C4-2B (cell line): Measurements from ENCODE around the gene ECT2L.

Experiments
- CTCF ChIP-seq: fragments of 450-650 bp; conservative IDR thresholded peaks from 2 replicates; pipeline ENCODE4 v1.5.1; 2017; ENCODE audit warnings: mild to moderate bottlenecking
- ZFX ChIP-seq: fragments of 450-650 bp; IDR thresholded peaks from 2 replicates; pipeline ENCODE4 v1.6.1; 2017

- TF ChIP-seq CTCF (no peak), ZFX (no peak)
Measured at GRCh38 chr6:138785980-138786379, 9.9 kb upstream of the ECT2L start.
